ENCODE results near the gene RALGAPA2. TPM values are rescaled to one million over a fixed set of nuclear protein-coding genes. Genes with fewer than 3 reads are reported as not detected.

RALGAPA2 gene
- total RNA-seq, 1 experiment from 2014 or later: 13.4 TPM

DNA sequence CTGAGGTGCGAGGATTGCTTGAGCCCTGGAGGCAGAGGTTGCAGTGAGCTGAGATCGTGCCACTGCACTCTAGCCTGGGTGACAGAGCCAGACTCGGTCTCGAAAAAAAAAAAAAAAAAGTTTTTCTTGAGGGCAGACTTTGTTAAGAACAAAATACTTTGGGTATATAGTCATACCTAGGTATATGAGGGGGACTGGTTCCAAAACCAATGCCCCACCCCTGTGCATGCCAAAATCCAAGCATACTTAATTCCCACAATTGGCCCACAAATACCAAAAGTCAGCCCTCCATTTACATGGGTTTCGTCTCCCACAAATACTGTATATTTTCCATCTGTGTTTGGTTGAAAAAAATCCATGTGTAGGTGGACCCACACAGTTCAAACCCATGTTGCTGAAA, 224.6 kb downstream of the RALGAPA2 start:
- H3K4me3 ChIP-seq (ENCODE audit: low read depth in 2 of 2, low read length in 2 of 2): no peak overlapping the region
- H3K27ac ChIP-seq (ENCODE audit: low read length): no peak overlapping the region
- intact Hi-C loops (cut with micrococcal nuclease; ENCODE audit: unreplicated experiment) (no loop called here), in situ Hi-C loops (cut with HindIII; ENCODE audit: low pct_unique_long_range_greater_than_20kb, low sequenced_read_pairs) (no loop called here)
- CTCF ChIA-PET: no interaction called here
- H3K4me1 ChIP-seq (ENCODE audit: control insufficient read depth, insufficient read depth, low read length): no peaks in the 10 kb centered on the region
- H3K27me3 ChIP-seq (ENCODE audit: control insufficient read depth, insufficient read depth, low read length): no peaks in the 10 kb centered on the region
- ATAC-seq: no peak
- BruUV-seq (replicated peaks): no TSS peak
- POLR2A ChIA-PET: interaction anchor here (0.6 kb wide), 1 partner anchor 10 kb away, joined by 7 read pairs; no protein-coding TSS in a partner anchor
- no peak for DNase-seq (ENCODE audit: low read depth, low spot score)
- H3K9me3 ChIP-seq (ENCODE audit: control insufficient read depth, insufficient read depth, low read depth, low read length): no peaks in the 10 kb centered on the region
- H3K36me3 ChIP-seq (ENCODE audit: control insufficient read depth, insufficient read depth, low read length): no peaks in the 10 kb centered on the region
- TF ChIP-seq, protein P1, sequence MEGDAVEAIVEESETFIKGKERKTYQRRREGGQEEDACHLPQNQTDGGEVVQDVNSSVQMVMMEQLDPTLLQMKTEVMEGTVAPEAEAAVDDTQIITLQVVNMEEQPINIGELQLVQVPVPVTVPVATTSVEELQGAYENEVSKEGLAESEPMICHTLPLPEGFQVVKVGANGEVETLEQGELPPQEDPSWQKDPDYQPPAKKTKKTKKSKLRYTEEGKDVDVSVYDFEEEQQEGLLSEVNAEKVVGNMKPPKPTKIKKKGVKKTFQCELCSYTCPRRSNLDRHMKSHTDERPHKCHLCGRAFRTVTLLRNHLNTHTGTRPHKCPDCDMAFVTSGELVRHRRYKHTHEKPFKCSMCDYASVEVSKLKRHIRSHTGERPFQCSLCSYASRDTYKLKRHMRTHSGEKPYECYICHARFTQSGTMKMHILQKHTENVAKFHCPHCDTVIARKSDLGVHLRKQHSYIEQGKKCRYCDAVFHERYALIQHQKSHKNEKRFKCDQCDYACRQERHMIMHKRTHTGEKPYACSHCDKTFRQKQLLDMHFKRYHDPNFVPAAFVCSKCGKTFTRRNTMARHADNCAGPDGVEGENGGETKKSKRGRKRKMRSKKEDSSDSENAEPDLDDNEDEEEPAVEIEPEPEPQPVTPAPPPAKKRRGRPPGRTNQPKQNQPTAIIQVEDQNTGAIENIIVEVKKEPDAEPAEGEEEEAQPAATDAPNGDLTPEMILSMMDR (IDR thresholded peaks at IDR 0.05): no peak
- TF ChIP-seq SIN3A (IDR thresholded peaks at IDR 0.05; ENCODE audit: borderline replicate concordance, insufficient read depth, low read depth, low read length) (no peak), POLR2AphosphoS5 (IDR thresholded peaks at IDR 0.05; ENCODE audit: low read depth, low read length) (no peak), TCF7L2 (IDR thresholded peaks at IDR 0.05; ENCODE audit: low read depth, low read length) (no peak)
- TF ChIP-seq, protein P2, sequence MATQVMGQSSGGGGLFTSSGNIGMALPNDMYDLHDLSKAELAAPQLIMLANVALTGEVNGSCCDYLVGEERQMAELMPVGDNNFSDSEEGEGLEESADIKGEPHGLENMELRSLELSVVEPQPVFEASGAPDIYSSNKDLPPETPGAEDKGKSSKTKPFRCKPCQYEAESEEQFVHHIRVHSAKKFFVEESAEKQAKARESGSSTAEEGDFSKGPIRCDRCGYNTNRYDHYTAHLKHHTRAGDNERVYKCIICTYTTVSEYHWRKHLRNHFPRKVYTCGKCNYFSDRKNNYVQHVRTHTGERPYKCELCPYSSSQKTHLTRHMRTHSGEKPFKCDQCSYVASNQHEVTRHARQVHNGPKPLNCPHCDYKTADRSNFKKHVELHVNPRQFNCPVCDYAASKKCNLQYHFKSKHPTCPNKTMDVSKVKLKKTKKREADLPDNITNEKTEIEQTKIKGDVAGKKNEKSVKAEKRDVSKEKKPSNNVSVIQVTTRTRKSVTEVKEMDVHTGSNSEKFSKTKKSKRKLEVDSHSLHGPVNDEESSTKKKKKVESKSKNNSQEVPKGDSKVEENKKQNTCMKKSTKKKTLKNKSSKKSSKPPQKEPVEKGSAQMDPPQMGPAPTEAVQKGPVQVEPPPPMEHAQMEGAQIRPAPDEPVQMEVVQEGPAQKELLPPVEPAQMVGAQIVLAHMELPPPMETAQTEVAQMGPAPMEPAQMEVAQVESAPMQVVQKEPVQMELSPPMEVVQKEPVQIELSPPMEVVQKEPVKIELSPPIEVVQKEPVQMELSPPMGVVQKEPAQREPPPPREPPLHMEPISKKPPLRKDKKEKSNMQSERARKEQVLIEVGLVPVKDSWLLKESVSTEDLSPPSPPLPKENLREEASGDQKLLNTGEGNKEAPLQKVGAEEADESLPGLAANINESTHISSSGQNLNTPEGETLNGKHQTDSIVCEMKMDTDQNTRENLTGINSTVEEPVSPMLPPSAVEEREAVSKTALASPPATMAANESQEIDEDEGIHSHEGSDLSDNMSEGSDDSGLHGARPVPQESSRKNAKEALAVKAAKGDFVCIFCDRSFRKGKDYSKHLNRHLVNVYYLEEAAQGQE (IDR thresholded peaks at IDR 0.05; ENCODE audit: insufficient read depth in 1 of 2, low read depth in 2 of 2, low read length in 1 of 2): no peak

DNA sequence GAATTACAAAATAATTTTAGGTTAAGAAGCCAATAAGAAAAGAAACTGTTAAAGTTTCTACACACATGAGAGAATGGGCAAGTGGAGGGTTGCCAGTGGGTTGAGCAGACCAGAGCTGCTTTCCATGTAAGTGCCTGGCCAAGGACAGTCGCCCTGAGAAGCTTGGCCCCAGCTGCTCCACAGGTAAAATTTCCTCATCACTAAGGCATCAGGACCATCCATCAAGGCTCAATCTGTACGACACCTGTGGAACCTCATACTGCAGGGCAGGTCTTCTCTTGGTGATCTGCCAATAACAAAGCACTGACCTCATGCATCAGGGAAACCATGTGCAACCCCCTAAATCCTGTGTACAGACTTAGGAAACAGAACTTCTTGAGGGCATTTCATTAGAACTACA, 229.1 kb downstream of the RALGAPA2 start:
- H3K36me3 ChIP-seq (ENCODE audit: control insufficient read depth, insufficient read depth, low read length): no peaks in the 10 kb centered on the region
- ATAC-seq (no peak), DNase-seq (ENCODE audit: low read depth, low spot score) (no peak)
- BruUV-seq (replicated peaks): no TSS peak
- H3K27me3 ChIP-seq (ENCODE audit: control insufficient read depth, insufficient read depth, low read length): no peaks in the 10 kb centered on the region
- H3K4me3 ChIP-seq (ENCODE audit: low read depth in 2 of 2, low read length in 2 of 2): no peak overlapping the region
- H3K9me3 ChIP-seq (ENCODE audit: control insufficient read depth, insufficient read depth, low read depth, low read length): no peaks in the 10 kb centered on the region
- POLR2A ChIA-PET: no interaction called here
- TF ChIP-seq SIN3A (IDR thresholded peaks at IDR 0.05; ENCODE audit: borderline replicate concordance, insufficient read depth, low read depth, low read length): no peak
- TF ChIP-seq TCF7L2 (IDR thresholded peaks at IDR 0.05; ENCODE audit: low read depth, low read length): no peak
- TF ChIP-seq, protein P1 (IDR thresholded peaks at IDR 0.05): no peak
- TF ChIP-seq POLR2AphosphoS5 (IDR thresholded peaks at IDR 0.05; ENCODE audit: low read depth, low read length): no peak
- TF ChIP-seq, protein P2 (IDR thresholded peaks at IDR 0.05; ENCODE audit: insufficient read depth in 1 of 2, low read depth in 2 of 2, low read length in 1 of 2): no peak
- no peaks in the 10 kb centered on the region for H3K4me1 ChIP-seq (ENCODE audit: control insufficient read depth, insufficient read depth, low read length)
- H3K27ac ChIP-seq (ENCODE audit: low read length): no peak overlapping the region
- intact Hi-C loops (cut with micrococcal nuclease; ENCODE audit: unreplicated experiment) (no loop called here), in situ Hi-C loops (cut with HindIII; ENCODE audit: low pct_unique_long_range_greater_than_20kb, low sequenced_read_pairs) (no loop called here)
- CTCF ChIA-PET: no interaction called here

All from Panc1 (cell line).